NCI-H1417 treated with DMSO at 0.1 percent for 48 hours (cell line): ENCODE data around the gene C15orf62.
A peak's percentile ranks its signal among the peaks of the same experiment; 100 is the strongest.

ENCODE experiments used
- DNase-seq: peaks from one replicate; lab custom pipeline; 2025; lab: John Stamatoyannopoulos, UW

Gene C15orf62

DNA sequence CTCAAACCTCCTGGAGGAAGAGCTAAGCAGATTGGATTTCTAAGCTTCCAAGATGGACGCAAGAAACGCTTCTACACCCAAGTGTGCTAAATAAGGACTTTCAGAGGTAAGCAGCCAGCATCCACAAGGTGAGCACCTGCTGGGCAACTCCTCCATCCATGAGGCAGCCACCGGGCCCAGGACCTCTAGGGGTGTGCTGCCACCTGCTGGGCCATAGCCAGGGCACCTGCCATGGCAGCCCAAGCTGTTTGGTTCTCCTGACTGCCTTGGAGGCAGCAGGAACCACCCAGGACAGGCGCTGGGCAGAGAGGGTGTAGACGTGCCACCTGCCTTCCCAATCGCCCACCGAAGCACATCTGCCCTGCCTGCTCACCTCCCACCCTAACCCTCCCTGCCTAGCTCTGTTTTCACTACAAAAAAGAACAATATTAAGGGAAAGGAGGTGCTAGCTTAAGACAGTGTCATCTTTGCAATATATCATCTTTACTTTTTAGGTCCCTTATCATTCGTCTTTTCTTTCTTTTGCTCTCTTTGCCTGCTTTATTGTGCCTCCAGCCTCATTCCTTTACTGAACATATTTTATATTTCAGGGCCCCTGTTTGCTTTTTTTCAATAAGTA lies 12.9 kb downstream of the C15orf62 start:
- DNase-seq, result no peak

DNA sequence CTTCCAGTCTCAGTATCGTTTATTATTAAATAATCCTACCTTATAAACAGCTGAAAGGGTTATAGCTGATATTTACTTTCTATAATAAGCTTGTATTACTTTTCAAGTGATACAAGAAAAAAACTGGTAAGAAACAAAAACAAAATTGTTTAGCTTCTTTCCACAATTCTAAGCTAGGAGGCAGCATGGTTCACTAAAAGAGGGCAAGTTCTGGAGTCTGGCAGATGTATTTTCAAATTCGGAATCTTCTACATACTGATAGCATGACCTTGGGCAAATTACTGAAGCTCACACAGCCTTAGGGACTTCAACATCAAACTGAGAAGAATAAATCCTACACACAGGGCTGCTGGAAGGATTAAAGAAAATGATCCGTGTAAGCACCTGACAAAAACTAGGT lies 15.4 kb downstream of the C15orf62 start:
- no peak for DNase-seq

DNA sequence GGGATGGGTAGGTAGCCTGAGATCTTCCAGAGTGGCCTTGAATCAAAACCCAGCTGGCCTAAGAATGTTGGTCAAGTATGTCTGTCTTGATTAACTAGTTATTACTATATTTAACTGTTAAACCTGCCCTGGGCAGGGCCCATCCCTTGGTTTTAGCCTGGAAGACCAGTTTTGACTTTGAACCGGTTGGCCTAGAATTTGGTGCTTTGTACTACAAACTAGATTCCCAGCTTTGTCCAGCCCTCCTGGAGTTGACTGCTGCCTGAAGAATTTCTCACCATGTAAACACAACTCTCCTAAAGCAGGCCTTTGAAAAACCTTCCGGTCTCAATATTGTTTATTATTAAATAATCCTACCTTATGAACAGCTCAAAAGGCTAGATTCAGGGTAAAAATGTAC lies 16.0 kb downstream of the C15orf62 start:
- no peak for DNase-seq

DNA sequence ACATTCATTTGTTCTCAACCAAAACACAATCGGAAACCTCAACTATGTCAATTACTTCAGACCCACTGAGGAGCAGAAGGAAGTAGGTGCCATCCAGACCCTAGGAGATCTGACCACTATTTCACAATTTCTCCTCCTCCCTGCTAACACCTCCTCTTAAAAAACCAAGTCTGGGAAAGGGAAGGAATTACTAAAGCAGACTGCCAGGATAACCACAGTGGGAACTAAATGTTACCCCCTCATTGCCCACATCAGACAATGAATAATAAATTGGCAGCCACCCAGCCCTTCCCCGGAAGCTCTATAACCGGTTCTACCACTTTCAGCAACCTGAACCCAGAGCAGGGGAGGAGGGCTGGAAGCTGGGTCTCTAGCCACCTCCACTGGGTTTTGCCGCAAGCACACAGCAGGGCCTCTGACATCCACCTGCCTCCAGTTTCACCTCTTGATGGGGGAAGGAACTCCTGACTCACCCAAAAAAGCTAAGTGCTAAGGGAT lies 17.6 kb downstream of the C15orf62 start:
- peak; percentile 76 for DNase-seq

DNA sequence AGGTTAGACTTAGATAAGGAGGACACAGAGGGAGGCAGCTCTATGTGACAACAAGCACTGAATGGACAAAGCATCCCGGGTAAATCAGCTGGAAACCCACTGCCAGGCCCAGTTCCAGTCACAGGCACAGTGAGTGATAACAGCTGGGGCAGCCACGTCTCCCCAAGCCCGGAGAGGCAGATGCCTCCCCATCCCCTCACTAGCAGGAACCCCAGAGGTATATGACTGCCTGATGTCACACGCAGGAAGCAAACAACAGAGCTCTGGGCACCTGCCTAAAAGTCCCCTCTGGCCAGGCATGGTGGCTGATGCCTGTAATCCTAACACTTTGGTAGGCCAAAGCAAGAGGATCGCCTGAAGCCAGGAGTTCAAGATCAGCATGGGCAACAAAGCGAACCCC lies 18.2 kb downstream of the C15orf62 start:
- DNase-seq, result no peak

DNA sequence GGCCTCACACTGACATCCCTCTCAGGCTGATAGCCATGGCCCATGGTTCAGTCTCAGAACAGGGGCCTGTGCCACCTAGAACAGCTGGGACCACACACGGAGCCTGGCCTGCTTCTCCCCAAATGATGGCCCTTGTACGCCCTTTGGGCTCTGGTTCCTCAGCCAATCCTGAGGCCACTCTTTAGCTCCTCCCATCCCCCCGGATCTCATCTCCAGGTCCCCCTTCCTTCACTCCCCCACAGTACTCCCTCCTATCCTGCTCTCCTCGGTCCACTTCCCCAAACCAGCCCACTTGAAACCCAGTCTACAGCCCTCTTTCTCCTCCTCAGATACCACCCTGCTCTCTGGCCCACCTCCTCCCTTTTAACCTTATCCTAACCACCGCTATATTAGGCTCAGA lies 19.3 kb downstream of the C15orf62 start:
- no peak for DNase-seq

DNA sequence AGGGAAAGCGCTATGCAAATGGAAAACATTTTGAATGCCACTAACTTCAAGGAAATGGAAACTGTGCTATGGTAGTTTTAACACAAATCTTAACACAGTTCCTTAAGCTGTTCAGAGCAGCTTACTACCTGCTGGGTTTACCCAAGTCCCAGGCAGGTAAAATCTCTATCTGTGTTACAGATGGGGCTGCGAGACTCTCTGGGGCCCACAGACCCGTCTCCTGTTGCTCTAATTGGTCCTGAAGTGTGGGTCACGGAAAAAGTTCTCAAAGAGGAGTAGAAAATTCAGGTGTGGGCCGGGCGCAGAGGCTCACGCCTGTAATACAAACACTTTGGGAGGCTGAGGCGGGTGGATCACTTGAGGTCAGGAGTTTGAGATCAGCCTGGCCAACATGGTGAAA lies 20.2 kb downstream of the C15orf62 start:
- no peak for DNase-seq

DNA sequence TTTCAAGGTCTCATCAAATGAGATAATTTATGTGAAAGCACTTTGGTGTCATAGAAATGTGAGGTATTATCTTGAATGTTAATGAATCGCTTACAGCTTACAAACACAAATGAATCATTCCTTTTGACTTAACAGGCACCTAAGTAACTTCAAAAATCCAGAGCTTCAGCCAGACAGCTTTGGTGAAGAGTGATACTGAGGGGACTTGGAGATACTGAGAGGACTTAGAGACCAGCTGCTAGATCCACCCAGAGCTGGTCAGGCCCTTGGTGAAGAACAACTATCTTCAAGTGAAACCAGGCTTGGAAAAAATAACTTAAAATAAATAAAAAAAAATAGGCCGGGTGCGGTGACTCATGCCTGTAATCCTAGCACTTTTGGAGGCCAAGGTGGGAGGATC lies 20.9 kb downstream of the C15orf62 start:
- no peak for DNase-seq

DNA sequence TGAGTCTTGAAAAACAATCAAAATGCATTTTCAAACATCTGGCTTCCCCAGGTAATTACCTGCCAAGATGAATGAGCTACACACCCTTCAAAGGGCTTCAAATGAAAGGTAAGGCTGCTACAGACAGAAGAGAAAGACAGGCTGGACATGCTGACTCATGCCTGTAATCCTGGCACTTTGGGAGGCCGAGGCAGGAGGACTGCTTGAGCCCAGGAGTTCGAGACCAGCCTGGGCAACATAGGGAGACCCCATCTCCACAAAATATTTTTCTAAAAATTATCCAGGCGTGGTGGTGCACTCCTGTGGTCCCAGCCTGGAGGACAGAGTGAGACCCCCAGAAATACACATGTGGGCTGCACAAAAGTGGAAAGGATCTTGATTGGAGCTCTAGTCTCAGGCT lies 22.6 kb downstream of the C15orf62 start:
- no peak for DNase-seq

DNA sequence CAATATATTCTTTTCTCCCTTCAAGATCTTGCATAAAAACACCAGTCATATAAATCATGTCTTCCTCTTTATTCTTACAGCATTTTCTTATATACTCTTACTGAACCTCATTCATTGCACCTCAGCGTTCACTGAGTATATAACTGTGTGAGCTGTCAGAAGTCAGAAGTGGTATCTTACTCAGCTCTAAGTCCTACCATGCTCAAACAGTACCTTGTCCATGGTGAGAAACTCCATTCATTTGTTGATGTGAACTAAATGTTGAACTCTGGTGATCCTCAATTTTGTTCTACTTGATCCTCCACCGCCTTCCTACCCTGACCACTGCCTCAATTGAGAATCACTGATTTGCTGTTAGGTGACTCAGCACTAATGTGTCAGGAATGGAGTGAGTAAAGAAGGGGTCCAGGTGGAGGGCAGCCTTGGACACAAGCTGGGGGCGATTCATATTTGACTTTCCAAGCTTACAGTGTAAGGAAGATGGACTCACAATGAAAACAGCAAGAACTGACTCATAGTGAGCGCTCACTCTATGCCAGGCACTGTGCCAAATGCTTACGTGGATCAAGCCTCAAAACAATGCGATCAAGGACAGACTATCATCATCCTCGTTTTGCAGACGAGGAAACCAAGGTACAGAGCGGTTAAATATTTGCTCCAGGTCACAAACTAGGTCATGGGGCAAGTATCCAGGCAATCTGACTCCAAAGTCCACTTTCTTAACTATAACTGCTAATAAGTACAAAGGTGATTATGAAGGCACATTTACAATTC lies 23.6 kb downstream of the C15orf62 start:
- DNase-seq, result no peak

DNA sequence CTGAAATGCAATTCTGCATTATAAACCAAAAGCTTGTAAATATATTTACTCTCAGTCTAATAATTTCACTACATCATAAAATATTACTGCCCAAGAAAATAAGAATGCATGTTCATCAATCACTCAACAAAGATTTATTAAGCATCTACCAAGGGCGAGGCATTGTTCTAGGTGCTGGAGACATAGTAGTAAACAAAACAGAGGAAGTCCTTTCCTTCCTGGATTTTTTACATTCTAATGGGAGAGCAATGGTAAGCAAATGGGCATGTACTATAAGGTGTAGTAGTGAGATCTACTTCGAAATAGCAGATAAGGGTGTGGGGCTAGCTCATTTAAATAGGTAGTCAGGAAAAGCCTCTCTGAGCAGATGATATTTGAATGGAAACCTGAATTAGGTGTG lies 26.3 kb downstream of the C15orf62 start:
- DNase-seq, result no peak

DNA sequence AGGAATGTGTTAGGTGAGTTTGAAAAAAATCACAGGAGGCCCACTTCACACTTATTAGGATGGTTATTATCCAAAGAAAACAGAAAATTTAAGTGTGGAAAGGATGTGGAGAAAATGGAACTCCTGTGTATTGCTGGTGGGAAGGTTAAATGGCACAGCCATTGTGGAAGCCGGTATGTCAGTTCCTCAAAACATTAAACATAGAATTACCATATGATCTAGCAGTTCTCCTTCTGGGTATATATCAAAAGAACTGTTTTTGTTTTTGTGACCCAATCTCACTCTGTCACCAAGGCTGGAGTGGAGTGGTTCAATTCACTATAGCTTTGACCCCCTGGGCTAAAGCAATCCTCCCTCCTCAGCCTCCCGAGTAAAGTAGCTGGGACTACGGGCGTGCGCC lies 26.7 kb downstream of the C15orf62 start:
- DNase-seq, result no peak

DNA sequence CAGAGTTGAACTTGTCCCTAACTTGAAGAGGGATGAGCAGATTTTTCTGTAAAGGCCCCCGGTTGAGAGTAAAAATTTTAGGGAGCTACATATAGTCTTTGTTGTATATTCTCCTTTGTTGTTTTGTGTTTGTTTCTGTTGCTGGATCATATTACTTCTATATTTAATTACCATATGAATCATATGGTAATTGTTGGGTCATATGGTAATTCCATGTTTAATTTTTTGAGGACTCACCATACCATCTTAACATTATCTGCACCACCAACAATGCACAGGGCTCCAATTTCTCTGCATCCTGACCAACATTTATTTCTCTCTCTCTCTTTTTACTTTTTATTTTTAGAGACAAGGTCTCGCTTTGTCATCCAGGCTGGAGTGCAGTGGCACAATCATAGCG lies 29.7 kb downstream of the C15orf62 start:
- DNase-seq, result no peak

DNA sequence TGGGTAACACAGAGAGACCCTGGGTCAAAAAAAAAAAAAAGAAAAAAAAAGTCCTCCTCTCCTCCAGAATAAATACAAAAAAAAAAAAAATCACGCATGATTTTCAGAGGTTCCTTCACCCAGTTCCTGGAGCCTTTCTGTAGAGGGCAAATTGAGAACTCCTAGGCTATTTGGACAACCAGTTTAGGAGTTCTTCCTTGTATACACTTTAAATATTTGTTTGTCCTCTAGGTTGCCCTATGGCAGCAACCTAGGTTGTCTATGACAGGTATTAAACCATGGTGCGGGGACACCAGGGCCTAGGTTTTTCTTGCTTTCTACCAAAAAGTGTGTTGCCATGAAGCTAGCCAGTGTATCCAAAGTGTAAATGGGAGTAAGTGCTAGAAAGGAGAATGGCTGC lies 33.3 kb downstream of the C15orf62 start:
- DNase-seq, result no peak

DNA sequence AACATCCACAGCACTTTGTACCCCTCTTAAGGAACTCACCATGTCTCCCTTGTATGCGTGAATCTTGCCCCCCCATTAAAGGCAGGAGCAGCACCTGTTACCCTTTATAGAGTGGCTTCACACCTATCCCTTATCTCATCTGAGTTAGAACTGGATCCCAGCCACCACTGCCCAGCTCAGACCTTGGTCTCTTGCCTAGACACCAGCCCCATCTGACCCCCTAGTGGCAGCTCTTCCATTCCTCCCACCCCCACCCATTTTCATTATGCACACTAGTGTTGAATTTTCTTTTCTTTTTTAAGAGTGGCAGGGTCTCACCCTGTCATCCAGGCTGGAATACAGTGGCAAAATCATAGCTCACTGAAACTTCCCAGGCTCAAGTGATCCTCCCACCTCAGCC lies 33.9 kb downstream of the C15orf62 start:
- no peak for DNase-seq

DNA sequence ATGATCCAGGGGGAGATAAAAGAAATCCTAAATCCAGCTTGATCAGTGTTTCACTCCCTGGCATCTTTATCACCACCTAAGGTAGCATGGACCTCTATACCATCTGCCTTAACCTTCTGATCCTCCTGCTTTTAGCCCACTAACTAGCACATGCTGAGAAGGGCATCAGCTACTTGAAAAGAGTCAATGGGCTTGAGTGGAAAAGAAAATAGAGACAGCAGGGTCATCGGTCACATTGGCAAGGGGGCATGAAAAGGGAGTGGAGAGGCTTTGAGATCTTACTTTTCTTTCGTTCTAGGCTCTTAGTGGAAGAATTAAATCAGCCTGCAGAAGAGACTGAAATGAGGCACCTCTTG lies 36.9 kb downstream of the C15orf62 start:
- no peak for DNase-seq

DNA sequence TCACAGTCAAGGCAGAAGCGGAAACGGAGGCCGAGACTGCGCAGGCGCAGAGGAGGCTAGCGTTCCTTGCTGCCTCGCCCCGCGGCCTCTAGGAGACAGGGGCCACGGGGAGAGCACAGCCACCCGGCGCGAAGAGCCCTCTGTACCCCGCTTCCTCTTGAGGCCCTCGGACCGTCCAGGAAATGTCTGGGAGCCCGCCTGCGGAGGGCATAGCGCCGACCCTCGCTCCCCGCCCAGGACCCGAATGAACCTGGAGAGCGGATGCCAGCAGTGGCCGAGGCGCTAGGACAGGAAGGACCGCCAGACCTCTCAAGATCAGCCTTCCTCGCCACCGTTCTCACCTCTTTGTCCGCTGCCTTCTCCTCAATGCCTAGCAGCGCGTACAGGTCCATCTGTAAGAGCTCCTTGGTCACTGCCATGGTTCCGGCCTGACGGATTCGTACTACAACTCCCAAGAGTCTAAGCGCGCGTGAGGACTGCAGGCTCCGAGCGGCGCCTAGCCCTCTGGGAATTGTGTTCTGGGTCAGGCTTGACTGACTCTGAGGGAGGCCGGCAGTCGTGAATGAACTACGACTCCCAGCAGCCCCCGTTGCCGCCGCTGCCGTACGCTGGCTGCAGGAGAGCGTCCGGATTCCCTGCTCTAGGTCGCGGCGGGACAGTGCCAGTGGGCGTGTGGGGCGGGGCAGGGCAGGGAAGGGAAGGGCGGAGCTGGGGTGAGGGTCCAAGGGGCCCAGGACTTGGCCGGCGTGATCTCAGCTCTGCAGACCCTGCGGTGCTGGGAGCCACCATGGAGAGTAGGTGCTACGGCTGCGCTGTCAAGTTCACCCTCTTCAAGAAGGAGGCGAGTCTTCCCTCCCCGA lies 37.5 kb downstream of the C15orf62 start, which contains the start of the genes DNAJC17 and ZFYVE19:
DNAJC17 (minus strand) TSS at position 446 of the 860 bp plus-strand sequence; CDS start at position 419, 27 bp downstream.
ZFYVE19 (plus strand) TSS at position 62 of the 860 bp plus-strand sequence; CDS start at position 563, 501 bp downstream.
- peak; percentile 42 for DNase-seq

DNA sequence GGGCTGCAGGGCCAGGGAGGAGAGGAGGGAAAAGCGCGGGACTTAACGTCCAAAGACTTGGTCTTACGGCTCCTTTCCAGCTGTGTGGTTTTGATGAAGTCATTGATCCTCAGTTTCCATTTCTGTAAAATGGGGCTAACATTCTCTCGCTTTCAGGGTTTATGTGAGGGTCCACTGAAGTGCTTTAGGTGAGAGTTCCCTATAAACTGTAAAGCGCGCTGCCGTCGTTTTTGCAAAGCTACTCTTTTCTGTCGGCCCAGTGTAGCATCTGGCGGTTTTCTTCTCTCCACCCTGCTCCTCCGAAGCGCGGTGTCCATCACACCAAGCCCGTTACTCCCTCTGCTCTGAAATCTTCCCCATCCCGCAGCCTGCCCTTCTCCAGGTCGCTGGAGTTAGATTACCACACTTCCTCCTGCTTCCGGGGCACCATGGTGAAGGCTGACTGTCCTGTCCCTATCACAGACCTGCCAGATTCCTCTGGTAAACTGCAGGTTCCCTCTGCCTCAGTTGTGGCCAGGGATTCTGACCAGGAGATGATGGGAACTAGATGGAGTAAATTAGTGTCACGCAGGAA lies 38.2 kb downstream of the C15orf62 start:
- DNase-seq, result no peak

DNA sequence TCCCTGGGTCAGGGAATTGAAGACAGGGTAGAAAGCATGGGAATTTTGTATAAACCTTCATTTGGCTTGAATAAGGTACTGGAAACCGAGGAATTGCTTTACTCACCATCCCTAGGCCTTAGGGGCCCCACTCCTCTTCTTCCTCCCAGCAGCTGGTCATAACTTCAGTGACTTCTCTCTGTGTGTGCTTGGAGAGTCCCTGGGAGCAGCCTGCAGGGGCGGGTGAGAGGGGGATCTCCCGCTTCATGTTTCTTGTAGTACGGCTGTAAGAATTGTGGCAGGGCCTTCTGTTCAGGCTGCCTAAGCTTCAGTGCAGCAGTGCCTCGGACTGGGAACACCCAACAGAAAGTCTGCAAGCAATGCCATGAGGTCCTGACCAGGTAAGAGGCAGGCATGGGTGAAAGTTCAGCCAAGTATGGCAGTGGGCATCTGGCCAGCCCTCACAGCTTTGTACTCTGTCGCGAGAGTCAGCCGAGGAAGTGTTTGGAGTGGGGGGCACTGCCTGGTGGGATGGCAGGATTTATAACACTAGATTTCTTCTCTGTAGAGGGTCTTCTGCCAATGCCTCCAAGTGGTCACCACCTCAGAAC lies 39.2 kb downstream of the C15orf62 start:
- no peak for DNase-seq

DNA sequence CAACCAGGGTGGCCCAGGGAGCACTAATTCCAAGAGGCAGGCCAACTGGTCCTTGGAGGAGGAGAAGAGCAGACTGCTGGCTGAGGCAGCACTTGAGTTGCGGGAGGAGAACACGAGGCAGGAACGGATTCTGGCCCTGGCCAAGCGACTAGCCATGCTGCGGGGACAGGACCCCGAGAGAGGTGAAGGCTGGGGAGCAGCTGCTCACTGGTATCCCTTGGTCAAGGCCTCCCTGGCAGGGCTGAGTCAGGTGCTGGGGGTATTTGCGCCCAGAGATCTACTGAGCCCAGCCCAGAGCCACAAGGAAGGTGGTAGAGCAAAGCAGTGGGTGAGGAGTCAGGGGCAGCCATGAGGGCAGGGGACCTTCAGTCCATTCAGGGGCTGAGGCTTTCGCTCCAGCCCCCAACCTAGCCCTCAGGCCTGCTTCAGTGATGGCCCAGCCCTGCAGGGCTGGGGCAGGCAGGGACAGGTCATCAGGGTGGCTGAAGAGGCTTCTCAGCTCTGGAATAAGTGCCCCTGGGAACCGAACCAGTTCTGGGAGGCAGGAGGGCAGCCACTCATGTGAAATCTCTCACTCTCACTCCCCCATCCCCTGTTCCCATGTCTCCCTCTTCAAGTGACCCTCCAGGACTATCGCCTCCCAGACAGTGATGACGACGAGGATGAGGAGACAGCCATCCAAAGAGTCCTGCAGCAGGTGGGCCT lies 43.1 kb downstream of the C15orf62 start:
- DNase-seq, result no peak

DNA sequence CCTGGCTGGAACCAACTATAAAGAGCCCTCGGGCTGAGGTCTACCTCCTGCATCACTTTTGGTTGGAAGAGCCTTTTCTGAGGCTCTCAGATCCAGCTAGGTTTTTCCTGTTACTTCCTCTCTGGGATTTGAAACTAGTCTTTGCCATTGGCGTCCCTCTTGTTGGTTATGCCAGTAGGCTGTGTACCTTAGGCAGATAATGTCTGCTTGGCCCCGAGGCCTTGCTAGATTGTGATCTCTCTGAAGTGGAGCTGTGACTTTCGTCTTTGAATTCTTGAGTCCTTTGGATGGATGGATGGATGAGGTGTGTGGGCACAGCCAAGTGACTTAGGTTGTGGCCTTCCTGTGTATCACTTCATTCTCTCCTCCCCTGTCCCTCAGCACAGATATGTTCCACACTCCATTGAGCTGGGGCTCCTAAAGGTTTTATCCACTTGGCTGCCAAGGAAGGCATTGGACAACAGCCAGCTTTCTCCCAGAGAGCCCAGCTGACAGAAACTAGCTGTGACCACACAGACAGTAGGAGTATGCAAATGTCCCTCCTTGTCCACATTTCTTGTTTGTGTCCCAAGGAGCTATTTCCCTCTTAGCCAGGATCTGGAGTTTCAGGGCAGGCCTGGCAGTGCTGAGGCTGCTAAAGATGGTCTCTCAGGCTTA lies 45.4 kb downstream of the C15orf62 start:
- DNase-seq, result no peak
